Endometrial microvascular endothelial cells (primary cell): ENCODE results near the gene P2RX2. TPM values are rescaled to one million over a fixed set of nuclear protein-coding genes. Genes with fewer than 3 reads are reported as not detected.

Source experiments
- total RNA-seq: library from RNA; depleted of rRNA; stranded (reverse); fragments of >200 nt; gene quantifications from one replicate; pipeline ENCODE4 v1.2.3, GENCODE V29; 2015; ENCODE audit errors: inconsistent ontology term

Gene P2RX2
- total RNA-seq, 1 donor from 2014 or later: not detected

Other genes starting within 250 kb of the P2RX2 start
- 8.3 TPM for gene FBRSL1, start 128.6 kb upstream of the P2RX2 start, total RNA-seq
- gene LRCOL1, start 8.2 kb upstream of the P2RX2 start, total RNA-seq: not detected
- 59.4 TPM for gene POLE, start 68.6 kb downstream of the P2RX2 start, total RNA-seq
- gene PXMP2, start 68.8 kb downstream of the P2RX2 start, total RNA-seq: 31.8 TPM
- 59.4 TPM for gene PGAM5, start 92.1 kb downstream of the P2RX2 start, total RNA-seq
- 70.0 TPM for gene ANKLE2, start 143.1 kb downstream of the P2RX2 start, total RNA-seq
- 46.2 TPM for gene GOLGA3, start 210.1 kb downstream of the P2RX2 start, total RNA-seq